HG03520 (cell line): Measurements from ENCODE around the gene GINS1.

Experiments used
- ATAC-seq: cut with Tn5 transposase; IDR thresholded peaks from one replicate; pipeline ENCODE4 v1.9.1; 2021; ENCODE audit warnings: mild to moderate bottlenecking, moderate library complexity; ENCODE audit not compliant: unreplicated experiment

GINS1 gene

GRCh38 chr20:25407311-25408169 is at the start of gene GINS1:
GINS1 (plus strand) TSS chr20:25407673; CDS start chr20:25407821, 148 bp downstream.
- peak; percentile 76 for ATAC-seq

DNA sequence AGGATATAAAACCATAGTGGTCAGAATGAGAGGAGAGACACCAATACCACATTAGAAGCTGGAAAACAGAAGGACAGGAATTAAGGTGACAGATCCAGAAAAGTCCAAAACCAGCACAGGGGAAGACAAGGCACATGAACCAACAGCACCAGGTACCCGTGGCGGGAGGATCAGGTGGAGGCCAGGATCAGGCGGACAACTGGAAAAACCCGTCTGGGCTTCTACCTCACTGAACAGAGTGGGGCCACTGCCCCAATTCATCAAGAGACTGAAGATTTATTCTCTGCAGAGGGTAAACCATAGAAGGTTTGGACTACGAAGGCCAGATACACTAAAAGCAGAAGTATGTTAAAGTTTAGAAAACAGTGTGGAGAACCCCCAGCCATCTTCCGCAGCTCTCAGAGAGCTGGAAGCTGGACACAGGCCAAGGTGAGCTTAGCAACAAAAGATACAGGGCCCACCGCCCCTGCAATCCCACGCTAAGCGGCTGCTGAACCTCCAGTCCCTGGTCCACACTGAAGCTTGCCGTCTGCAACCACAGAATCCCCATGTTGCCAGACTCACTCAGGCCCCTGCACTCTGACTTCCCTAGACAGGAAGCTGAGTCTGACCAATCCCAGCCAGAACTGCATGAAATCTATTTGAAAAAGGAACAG is 46.7 kb upstream of the GINS1 start:
- ATAC-seq, result no peak

DNA sequence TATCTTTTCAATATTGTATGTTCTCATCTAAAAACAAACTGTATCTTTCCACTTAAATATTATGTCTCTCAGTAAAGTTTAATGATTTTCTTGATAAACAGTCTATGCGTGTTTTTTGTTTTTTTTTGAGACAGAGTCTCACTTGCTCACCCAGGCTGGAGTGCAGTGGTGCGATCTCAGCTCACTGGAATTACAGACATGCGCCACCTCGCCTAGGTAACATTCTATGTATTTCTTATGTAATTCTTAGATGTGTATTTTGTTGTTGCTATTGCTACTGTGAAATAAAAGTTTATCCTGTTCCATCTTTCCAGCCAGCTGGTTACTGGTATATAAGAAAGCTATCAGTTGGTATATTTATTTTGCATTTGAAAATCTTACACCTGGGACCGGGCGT is 46.2 kb upstream of the GINS1 start:
- ATAC-seq, result no peak

DNA sequence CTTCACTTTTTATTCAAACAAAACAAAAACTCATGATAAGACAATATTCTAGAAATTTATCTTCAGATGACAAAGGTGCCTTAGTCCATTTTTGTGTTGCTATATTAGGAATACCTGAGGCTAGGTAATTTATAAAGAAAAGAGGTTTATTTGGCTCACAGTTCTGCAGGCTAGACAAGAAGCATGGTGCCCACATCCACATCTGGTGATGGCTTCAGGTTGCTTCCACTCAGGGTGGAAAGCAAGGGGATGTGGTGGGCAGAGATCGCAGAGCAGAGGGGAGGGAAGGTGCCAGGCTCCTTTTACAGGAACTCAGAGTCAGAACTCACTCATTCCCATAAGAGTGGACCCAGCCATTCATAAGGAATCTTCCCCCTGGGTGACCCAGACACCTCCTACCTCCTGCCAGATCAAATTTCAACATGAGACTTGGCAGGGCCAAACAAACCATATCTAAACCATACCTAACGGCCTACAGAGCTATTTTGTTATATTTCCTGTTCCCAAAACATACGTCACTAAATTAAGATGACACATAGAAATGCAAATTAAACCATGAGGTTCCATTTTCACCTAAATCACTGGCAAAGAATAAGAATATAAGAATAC is 43.2 kb upstream of the GINS1 start:
- ATAC-seq, result no peak

- ATAC-seq, result no peak
Measured at GRCh38 chr20:25364879-25365699, 42.4 kb upstream of the GINS1 start.

DNA sequence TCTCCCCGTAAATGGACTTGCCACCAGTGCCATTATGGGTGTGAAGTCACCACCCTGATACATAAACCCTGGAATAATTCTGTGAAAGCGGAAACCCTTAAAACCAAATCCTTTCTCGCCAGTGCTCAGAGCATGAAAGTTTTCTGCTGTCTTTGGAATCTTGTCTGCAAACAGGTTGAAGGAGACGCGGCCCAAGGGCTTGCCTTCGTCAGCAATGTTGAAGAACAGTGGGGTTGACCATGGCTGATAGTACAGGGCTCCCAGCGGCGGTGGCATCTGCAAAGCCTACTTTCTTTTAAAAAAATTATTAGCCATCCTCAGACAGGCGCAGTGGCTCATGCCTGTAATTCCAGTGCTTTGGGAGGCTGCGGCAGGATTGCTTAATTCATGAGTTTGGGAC is 38.9 kb upstream of the GINS1 start:
- no peak for ATAC-seq

- no peak for ATAC-seq
Measured at GRCh38 chr20:25368976-25369375, 38.5 kb upstream of the GINS1 start.

- ATAC-seq, result no peak
Measured at GRCh38 chr20:25369529-25369928, 37.9 kb upstream of the GINS1 start.

GRCh38 chr20:25369971-25370370 is 37.5 kb upstream of the GINS1 start:
- no peak for ATAC-seq

DNA sequence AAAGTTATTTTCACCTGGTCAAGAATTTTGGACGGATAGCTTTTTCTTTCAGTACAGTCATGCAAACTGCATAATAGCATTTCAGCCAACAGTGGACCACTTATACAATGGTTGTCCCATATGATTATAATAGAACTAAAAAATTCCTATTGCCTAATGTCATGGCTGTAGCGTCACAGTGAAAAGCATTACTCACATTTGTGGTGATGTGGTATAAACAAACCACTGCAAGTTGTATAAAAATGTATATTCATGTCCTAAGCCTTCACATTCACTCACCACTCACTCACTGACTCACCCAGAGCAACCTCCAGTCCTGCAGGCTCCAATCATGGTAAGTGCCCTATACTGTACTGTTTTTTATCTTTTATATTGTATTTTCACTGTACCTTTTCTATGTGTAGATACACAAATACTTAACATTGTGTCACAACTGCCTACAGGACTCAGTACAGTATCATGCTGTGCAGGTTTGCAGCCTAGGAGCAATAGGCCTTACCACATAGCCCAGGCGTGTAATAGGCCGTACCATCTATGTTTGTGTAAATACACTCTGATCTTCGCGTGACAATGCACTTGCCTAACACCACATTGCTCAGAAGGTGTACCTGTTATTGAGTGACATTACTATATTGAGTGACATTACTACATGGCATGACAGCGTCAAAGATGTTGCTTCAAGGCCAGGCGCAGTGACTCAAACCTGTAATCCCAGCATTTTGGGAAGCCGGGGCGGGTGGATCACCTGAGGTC is 34.7 kb upstream of the GINS1 start:
- no peak for ATAC-seq

DNA sequence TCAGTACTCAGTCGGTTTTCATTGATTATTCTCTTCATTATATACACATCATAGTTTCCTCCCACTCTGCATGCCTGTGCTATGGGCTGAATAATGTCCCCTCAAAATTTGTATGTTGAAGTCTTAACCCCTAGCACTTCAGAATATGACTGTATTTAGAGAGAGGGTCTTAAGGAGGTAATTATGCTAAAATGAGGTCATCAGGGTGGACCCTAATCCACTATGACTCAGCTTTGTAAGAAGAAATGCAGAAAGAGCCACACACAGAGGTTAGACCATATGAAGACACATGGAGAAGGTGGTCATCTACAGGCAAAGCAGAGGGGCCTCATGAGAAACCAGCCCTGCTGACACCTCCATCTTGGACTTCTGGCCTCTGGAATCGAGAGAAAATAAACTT is 32.6 kb upstream of the GINS1 start:
- no peak for ATAC-seq

DNA sequence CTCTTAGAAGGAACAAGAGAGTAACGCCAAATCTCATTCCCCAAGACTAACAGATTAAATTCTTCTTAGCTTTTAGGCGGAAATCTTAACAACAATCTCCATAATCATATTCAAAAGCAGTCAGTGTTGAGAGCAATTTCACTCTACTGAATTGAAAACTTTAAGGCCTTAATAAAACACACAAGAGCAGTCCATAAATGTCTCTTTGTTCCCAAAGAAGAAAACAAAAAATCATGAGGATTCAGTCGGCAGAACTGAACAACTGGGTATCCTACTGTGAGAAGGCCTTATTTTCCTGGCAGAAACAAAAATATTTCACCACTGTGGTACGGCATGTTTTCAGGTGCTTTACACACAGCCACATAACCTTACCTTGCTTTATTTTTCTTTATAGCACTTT is 31.2 kb upstream of the GINS1 start:
- no peak for ATAC-seq

- no peak for ATAC-seq
Measured at GRCh38 chr20:25376886-25377285, 30.6 kb upstream of the GINS1 start.

DNA sequence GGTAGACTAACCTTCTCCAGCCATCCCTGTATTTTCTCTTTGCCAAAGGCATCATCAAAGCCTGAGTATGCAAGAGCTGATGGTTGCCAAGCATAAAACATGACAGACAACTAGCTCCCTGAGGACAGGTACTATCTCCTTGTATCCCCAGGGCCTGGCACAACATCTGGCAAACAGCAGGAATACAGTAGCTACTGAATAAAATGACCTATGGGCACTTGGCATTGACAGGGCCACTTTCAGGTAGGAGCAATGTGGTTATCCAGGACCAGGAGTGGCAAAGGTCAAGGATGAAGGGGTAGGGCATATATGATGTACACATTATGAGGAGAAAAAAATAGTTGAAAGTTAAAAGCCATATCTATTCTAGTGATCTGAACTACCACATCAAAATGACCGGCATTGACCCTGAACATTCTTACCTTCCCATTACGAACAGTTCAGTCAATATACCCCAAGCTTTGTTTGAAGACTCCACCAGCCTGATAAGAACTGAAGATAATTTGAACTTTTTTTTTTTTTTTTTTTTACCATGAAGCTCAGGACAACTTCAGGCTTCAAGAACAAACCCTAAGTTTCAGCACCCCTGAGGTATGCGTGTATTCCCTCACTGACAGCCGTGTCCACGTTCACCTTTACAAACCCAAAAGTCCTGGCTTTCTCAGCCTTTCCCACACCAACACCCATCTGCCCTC is 29.1 kb upstream of the GINS1 start:
- ATAC-seq, result no peak

- no peak for ATAC-seq
Measured at GRCh38 chr20:25378884-25379733, 28.4 kb upstream of the GINS1 start.

GRCh38 chr20:25380945-25381614 is 26.4 kb upstream of the GINS1 start:
- ATAC-seq, result no peak

DNA sequence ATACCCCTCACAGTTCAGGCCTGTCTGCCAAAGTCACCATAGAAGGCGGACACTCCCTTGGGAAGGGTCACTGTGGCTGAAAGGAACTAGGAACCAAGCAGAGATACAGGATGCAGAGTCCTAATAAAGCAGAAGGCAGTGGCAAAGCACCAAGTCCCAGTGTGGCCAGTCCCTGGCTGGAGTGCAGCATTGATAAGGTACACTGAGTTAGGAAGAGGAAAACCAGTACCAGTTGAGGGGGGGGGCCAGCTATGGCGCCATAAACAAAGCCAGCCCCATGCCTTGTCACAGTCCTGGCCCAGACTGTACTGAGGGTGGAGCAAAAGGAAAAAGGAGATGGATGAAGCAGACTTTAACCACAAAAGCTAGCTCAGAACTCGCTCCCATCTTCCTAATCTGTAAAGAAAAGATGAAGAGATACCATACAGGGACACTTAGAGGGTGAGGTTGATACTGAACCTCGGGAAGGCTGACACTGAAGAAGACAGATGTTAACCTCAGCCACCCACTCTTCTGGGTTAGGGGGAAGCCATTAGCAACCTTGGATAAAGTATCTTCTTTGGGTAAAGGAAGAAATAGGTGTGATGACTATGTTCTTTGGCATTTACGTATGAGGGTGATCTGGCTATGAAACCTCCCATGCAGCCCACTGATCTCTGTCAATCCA is 24.6 kb upstream of the GINS1 start:
- ATAC-seq, result no peak

DNA sequence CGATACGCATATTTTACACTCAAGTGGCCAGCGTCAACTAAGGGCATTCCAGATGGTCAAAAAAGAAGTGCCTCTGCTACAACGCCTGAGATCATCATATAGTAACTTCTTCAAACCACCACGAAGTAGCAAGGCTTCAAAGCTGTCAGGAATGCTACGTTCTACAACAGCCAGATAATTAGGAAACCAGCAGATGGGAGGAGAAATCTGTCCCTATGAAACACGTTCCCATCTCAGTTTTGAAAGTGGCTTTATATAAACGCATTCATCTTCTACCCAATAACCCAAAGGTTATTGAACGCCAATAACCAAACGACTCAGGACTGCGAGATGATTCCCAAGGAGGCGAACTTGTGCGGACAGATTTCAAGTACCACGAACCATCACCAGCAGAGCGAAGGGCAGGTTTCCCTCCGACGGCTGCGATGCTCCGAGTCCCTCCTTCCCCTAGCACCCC is 18.0 kb upstream of the GINS1 start:
- no peak for ATAC-seq
